GDM1 (cell line): ENCODE results near the gene TSPEAR.
"Not testable (repeated sequence)": the region's sequence is repeated elsewhere in the genome, so short reads cannot be mapped to it uniquely, and the experiment has no call there.

ENCODE experiments used
- DNase-seq: peaks from one replicate; lab custom pipeline; 2025; lab: John Stamatoyannopoulos, UW

The TSPEAR gene

GRCh38 chr21:44515359-44516165, 195.8 kb downstream of the TSPEAR start:
- DNase-seq, result no peak

GRCh38 chr21:44514746-44515358, 196.5 kb downstream of the TSPEAR start:
- DNase-seq, result no peak

GRCh38 chr21:44514218-44514520, 197.2 kb downstream of the TSPEAR start:
- DNase-seq, result no peak

DNA sequence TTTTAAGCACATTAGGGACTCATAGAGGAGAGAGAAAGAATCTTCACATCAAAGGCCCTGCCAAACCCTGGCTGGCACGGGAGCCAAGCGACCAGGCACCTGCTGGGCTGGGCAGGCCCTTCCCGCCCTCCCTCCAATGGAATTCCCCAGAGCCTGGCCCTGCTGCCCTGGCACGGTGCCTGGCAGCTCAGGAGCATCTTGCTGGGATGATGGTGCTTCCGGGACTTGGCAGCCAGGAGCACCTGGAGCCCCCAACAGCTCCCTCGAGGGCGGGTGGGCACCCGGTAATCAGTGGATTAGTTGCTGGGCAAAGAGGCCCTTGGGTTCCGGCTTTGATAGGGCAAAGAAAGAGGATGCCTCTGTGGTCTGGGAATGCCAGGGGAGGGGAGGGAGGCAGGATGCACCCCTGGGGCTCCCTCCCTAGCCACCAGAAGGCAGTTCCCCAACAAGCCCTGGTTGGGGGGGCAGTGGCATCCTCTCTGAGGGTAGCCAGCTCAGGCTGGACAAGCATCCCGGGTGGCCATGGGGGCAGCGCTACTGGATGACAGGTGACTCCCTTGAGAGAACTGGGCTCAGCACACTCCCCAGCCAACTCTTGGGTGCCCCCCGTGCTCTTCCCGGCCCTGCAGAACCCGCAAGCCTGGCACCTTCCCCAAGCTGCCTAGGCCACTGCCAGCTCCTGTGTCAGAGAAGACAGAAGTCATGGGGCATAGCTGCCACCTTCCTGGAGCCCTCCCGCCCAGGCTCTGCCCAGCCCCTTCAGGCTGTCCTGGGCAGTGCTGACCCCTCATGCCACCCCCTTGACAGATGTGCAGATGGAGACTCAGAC, 197.8 kb downstream of the TSPEAR start:
- no peak for DNase-seq

- DNase-seq, result no peak
Measured at GRCh38 chr21:44512496-44513388, 198.6 kb downstream of the TSPEAR start.

GRCh38 chr21:44511938-44512275, 199.5 kb downstream of the TSPEAR start:
- no peak for DNase-seq

DNA sequence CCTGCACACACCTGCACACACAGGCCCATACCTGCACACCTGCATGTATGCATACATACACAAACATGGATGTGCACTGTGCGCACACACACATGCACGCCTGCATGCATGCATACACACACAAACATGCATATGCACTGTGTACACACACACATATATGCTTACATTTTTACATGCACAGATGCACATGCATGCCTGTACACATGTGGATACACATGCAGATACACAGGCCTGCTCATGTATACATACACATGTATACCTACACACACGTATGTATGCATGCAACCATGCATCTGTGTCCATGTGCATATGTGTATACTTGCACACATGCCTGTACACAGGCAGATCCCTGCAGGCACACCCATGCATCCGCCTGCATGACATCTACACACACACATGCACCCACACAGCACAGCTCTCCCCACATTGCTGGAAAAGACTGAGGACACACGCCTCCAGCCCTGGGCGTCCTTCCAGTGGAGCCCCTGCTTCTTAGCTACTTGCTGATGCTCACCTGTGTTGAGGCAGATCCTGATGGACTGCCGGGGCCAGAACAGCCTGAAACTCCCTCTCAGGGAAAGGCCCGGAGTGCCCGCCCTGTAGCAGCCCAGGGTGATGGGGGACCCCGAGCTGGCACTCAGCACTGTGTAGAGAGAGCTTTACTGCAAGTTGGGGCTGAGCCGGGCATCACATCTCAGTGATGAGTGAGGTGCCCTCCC, 200.0 kb downstream of the TSPEAR start:
- no peak for DNase-seq

- peak; percentile 50 for DNase-seq
Measured at GRCh38 chr21:44510508-44511218, 200.7 kb downstream of the TSPEAR start.

- no peak for DNase-seq
Measured at GRCh38 chr21:44510109-44510507, 201.3 kb downstream of the TSPEAR start.

DNA sequence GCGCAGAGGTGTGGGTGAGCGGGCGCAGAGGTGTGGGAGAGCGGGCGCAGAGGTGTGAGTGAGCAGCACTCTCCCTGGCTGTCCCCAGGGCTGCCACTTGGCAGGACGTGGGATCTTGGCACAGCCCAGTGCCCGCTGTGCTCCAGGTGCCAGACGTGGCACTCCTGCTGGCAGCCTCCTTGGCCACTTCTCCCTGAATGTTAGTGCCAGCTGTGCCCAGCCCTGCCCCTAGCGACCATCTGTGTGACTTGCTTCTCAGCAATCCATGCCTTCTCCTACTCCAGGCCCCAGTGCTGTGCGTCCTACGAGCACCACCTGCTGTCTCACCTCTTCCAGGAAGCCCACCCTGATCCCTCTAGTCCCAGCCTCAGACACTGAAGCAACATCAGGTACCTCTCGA, 201.8 kb downstream of the TSPEAR start:
- no peak for DNase-seq

- DNase-seq, result no peak
Measured at GRCh38 chr21:44508711-44509445, 202.5 kb downstream of the TSPEAR start.

DNA sequence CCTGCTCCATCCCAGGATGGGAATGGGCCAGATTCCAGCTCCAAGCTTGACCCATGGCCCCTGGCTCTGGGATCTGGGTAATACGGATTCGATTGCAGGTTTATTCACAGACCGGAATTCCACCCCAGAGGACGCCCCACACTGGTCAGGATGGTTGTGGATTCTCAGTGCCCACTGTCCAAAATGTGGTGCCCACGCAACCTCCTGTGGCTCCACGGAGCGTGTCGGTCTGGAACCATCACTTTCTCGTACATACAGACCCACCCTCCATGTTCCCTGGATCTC, 203.0 kb downstream of the TSPEAR start:
- DNase-seq, result no peak

DNA sequence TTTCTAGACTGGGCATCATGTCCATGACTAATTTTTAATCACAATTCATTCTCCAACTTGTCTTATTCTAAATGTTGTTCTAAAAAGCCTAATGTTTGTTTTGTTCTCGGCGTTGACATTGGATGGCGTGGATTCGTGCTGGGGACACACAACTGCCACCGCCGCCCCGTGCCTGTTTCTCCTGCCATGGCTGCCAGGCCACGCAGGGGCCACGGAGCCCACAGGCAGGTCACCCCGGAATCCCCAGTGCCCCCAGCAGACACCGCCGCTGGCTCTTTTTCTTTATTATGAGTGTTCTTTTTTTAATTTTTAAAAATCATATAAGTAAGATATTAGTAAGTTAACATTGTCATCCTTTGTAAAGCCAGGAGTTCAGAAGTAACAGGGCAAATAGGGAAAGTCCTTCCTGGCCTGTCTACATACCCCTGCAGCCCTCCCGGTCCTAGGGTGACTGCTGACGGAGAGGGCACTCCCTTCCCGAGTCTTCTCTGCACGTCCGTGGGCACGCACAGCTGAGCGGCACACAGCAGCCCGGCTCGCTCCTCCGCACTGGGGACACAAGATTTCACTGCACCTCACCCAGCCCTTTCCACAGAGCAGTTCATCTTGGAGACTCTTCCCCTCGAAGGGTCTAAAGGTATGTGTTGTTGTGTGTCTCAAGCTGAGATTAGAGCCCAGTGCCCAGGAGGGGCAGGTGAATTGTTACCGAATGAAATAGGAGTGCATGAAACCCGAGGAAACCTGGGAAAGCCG, 203.5 kb downstream of the TSPEAR start:
- no peak for DNase-seq

- no peak for DNase-seq
Measured at GRCh38 chr21:44506279-44507255, 204.8 kb downstream of the TSPEAR start.

- no peak for DNase-seq
Measured at GRCh38 chr21:44505673-44506278, 205.6 kb downstream of the TSPEAR start.

GRCh38 chr21:44503901-44504399, 207.4 kb downstream of the TSPEAR start:
- no peak for DNase-seq

DNA sequence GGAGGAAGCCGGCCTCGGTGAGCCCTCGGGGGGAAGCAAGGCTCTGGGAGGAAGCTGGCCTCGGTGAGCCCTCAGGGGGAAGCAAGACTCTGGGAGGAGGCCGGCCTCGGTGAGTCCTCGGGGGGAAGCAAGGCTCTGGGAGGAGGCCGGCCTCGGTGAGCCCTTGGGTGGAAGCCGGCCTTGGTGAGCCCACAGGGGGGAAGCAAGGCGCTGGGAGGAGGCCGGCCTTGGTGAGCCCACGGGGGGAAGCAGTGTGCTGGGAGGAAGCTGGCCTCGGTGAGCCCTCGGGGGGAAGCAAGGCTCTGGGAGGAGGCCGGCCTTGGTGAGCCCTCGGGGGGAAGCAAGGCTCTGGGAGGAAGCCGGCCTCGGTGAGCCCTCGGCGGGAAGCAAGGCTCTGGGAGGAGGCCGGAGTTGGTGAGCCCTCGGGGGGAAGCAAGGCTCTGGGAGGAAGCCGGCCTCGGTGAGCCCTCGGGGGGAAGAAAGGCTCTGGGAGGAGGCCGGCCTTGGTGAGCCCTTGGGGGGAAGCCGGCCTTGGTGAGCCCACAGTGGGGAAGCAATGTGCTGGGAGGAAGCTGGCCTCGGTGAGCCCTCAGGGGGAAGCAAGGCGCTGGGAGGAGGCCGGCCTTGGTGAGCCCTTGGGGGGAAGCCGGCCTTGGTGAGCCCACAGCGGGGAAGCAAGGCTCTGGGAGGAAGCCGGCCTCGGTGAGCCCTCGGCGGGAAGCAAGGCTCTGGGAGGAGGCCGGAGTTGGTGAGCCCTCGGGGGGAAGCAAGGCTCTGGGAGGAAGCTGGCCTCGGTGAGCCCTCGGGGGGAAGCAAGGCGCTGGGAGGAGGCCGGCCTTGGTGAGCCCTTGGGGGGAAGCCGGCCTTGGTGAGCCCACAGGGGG, 208.1 kb downstream of the TSPEAR start:
- not testable (repeated sequence) for DNase-seq
